MCF 10A (cell line): ENCODE data around the gene SLC10A1. TPM values are rescaled to one million over a fixed set of nuclear protein-coding genes. Genes with fewer than 3 reads are reported as not detected.
A peak's percentile ranks its signal among the peaks of the same experiment; 100 is the strongest.

ENCODE experiments used
- BruUV-seq: library from RNA; stranded (reverse); fragments of 400-500 nt; replicated peaks from 2 replicates; lab custom pipeline; 2021; lab: Mats Ljungman, UMichigan
- CTCF ChIA-PET: fragments of 300-600 bp; sonication (Branson Sonifier 250); formaldehyde crosslinking; extraction: SDS; loops from one replicate; lab custom pipeline; 2021; ENCODE audit warnings: antibody characterized with exemption, inconsistent platforms; lab: Yijun Ruan, JAX
- POLR2A ChIA-PET: fragments of 300-600, 350-650 bp; sonication (Branson Sonifier 250); formaldehyde crosslinking; extraction: SDS; loops from one replicate; lab custom pipeline; 2020; ENCODE audit warnings: antibody characterized with exemption, inconsistent platforms; lab: Yijun Ruan, JAX
- DNase-seq: peaks from one replicate; pipeline ENCODE4 v3.0.0-alpha.2; 2018; ENCODE audit not compliant: unreplicated experiment
- H3K27ac Mint-ChIP-seq: one replicate; pipeline ENCODE4 v1.8.0; 2022; ENCODE audit warnings: mild to moderate bottlenecking, low read depth, mixed read lengths; ENCODE audit not compliant: unreplicated experiment
- H3K27me3 Mint-ChIP-seq: one replicate; pipeline ENCODE4 v1.8.0; 2022; ENCODE audit warnings: mixed read lengths; ENCODE audit not compliant: insufficient read depth, unreplicated experiment
- H3K36me3 Mint-ChIP-seq: one replicate; pipeline ENCODE4 v1.8.0; 2022; ENCODE audit warnings: mild to moderate bottlenecking, moderate library complexity, mixed read lengths; ENCODE audit not compliant: insufficient read depth, unreplicated experiment
- H3K4me1 Mint-ChIP-seq: one replicate; pipeline ENCODE4 v1.8.0; 2022; ENCODE audit warnings: mixed read lengths; ENCODE audit not compliant: insufficient read depth, unreplicated experiment
- H3K4me3 Mint-ChIP-seq: one replicate; pipeline ENCODE4 v1.8.0; 2022; ENCODE audit warnings: mild to moderate bottlenecking, moderate library complexity, mixed read lengths; ENCODE audit not compliant: unreplicated experiment
- H3K9me3 Mint-ChIP-seq: one replicate; pipeline ENCODE4 v1.8.0; 2022; ENCODE audit warnings: mixed read lengths; ENCODE audit not compliant: unreplicated experiment
- intact Hi-C: fragments of 100-400 bp; cut with micrococcal nuclease; formaldehyde crosslinking; loops from 2 replicates; pipeline ENCODE4 v1.14.1; 2022
- total RNA-seq: library from RNA; stranded (reverse); gene quantifications from 2 replicates; pipeline ENCODE4 v1.2.3, GENCODE V29; 2022
- TF ChIP-seq, protein P1 (sequence below): fragments of 200-600 bp; IDR thresholded peaks from one replicate; pipeline ENCODE4 v1.8.0; 2022; ENCODE audit warnings: antibody characterized with exemption, mild to moderate bottlenecking; ENCODE audit not compliant: unreplicated experiment

Gene SLC10A1
- total RNA-seq, 1 experiment from 2014 or later, result not detected

DNA sequence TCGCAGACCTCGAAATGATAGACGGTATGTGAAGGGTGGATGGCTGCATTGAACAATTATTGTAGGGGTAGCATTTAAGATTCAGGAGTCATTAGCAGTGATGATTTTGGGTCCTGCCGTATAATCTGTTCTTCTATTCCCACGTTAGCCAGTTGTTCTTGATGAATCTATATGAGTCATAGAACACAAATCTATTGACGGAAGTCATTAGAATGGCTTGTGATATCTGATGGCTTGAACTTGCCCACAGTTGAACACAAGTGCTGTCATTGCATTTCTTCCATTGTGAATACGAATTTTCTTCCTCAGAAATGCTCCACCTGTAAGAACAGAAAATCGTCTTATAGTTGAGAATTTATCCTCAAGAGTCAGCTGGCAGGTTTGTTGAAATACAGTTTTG, 28.2 kb downstream of the SLC10A1 start:
- ChIA-PET POLR2A (interaction anchor here (0.6 to 1.2 kb wide), 3 partner anchors 51 to 244 kb away, joined by 3 read pairs; no protein-coding TSS in a partner anchor), CTCF (no interaction called here)
- Mint-ChIP-seq H3K4me3 (peak overlapping the region; percentile 92), H3K36me3 (peaks cover 75% of the 10 kb centered on the region), H3K27me3 (no peaks in the 10 kb centered on the region), H3K27ac (peak overlapping the region; percentile 100), H3K9me3 (no peaks in the 10 kb centered on the region), H3K4me1 (peaks cover 14% of the 10 kb centered on the region)
- no TSS peak for BruUV-seq
- TF ChIP-seq, protein P1, sequence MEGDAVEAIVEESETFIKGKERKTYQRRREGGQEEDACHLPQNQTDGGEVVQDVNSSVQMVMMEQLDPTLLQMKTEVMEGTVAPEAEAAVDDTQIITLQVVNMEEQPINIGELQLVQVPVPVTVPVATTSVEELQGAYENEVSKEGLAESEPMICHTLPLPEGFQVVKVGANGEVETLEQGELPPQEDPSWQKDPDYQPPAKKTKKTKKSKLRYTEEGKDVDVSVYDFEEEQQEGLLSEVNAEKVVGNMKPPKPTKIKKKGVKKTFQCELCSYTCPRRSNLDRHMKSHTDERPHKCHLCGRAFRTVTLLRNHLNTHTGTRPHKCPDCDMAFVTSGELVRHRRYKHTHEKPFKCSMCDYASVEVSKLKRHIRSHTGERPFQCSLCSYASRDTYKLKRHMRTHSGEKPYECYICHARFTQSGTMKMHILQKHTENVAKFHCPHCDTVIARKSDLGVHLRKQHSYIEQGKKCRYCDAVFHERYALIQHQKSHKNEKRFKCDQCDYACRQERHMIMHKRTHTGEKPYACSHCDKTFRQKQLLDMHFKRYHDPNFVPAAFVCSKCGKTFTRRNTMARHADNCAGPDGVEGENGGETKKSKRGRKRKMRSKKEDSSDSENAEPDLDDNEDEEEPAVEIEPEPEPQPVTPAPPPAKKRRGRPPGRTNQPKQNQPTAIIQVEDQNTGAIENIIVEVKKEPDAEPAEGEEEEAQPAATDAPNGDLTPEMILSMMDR, result no peak
- no peak for DNase-seq
- intact Hi-C loops, result no loop called here

DNA sequence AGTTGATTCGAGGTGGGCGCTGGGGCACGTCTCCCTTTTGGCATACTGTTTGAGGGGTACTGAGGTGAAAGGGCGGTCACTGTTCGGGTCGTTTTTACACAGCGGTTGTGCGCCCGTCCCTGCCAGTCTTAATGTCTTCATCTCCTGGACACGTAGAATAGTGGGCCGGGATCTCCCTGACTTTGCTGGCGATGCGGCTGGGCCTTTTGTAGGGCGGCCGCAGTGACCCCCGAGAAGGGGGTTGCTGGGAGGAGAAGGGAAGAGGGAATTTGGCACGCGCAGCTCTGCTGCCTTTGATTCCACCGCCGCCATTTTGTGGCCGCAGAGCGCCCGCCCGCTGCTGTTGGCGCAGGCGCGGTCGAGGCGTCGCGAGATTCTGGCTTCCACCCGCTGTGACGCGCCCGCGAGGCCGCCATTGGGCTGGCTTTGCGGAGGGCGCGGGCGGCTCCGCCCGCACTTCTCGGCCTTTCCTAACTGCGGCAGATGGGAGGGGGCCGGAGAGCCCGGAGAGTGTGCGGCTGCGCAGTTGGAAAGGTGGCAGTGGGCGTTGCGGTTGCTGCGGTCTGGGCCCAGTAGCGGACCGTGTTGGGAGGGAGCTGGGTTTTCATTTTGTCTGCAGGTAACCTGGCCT, 29.6 kb downstream of the SLC10A1 start:
- Mint-ChIP-seq H3K27me3 (no peaks in the 10 kb centered on the region), H3K36me3 (peaks cover 61% of the 10 kb centered on the region), H3K27ac (peak overlapping the region; percentile 100), H3K9me3 (no peaks in the 10 kb centered on the region), H3K4me3 (peak overlapping the region; percentile 92), H3K4me1 (peaks cover 14% of the 10 kb centered on the region)
- CTCF ChIA-PET, result interaction anchor here (0.7 kb wide), 1 partner anchor 112 kb away, joined by 3 read pairs; no protein-coding TSS in a partner anchor
- TSS peak; percentile 30 for BruUV-seq
- TF ChIP-seq, protein P1, result no peak
- POLR2A ChIA-PET, result interaction anchor here (0.6 to 2.8 kb wide), 35 partner anchors 9 to 974 kb away, joined by 3 to 39 read pairs (median 4); partner anchors contain the start of genes COX16, ERH, SLC39A9 and SUSD6
- intact Hi-C loops, result no loop called here
- DNase-seq, result peak; percentile 89

DNA sequence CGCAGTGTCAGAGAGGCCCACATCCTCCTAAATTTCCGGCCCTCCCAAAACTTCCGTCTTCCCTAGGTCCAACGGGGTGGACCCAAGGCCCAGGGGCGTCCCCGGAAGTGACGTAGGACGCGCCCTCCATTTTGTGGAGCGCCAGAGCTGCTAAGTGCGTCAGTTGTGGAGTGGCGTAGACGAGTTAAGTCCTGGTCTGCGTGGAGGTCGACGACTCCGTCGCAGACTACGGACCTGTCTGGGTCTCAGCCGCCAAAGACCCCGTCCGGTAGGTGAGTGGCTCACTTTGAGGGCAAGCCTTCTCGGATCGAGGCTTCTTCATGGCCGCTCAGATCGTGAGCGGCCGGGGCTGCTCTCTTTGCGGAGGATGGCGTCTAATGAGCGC, 30.1 kb downstream of the SLC10A1 start, which contains the start of gene SRSF5:
TSS of gene SRSF5 (plus strand) at position 159 of the 385 bp plus-strand sequence. CDS start 1,015 bp downstream, outside the sequence.
- POLR2A ChIA-PET, result interaction anchor here (0.6 to 2.8 kb wide), 40 partner anchors 9 to 832 kb away, joined by 3 to 39 read pairs (median 4); partner anchors contain the start of genes COX16, ERH, SLC39A9 and SUSD6
- H3K36me3 Mint-ChIP-seq, result peaks cover 56% of the 10 kb centered on the region
- intact Hi-C loops, result no loop called here

More for the DNA sequence above, 30.1 kb downstream of the SLC10A1 start, which contains the start of gene SRSF5:
- CTCF ChIA-PET, result interaction anchor here (0.7 to 0.9 kb wide), 2 partner anchors 113 to 187 kb away, joined by 3 read pairs; no protein-coding TSS in a partner anchor
- DNase-seq, result peak; percentile 97
- peak within 1 kb of the TSS; percentile 92 for H3K4me3 Mint-ChIP-seq
- peak within 1 kb of the TSS; percentile 100 for H3K27ac Mint-ChIP-seq
- no peaks in the 10 kb centered on the region for H3K9me3 Mint-ChIP-seq
- TF ChIP-seq, protein P1, result no peak
- no peaks in the 10 kb centered on the region for H3K27me3 Mint-ChIP-seq
- peaks cover 14% of the 10 kb centered on the region for H3K4me1 Mint-ChIP-seq
- BruUV-seq, result no TSS peak
